ENCODE results near the gene FAM78A. TPM values are rescaled to one million over a fixed set of nuclear protein-coding genes. Genes with fewer than 3 reads are reported as not detected.

FAM78A gene
- total and polyA plus RNA-seq, 2 of the 8 experiments (the other 6 are each of a cell fraction or from before 2014, with no cell fraction given), result 3.1 TPM

- FAIRE-seq, result no peak
- POLR2A ChIA-PET (ENCODE audit: partially characterized antibody), result no interaction called here
- H2AFZ ChIP-seq (ENCODE audit: low read length), result no peak overlapping the region
These were observed 34.7 kb upstream of the FAM78A start for GRCh38 chr9:131310833-131311554.

More at GRCh38 chr9:131310833-131311554, 34.7 kb upstream of the FAM78A start:
- Histone ChIP-seq H3K27me3 (replicated peaks in 1 of 4; ENCODE audit: control insufficient read depth in 3 of 4, extremely low read depth in 1 of 4, insufficient read depth in 3 of 4, low read length in 3 of 4) (no peaks in the 10 kb centered on the region), H3K79me2 (ENCODE audit: control insufficient read depth in 1 of 2, insufficient read depth in 2 of 2, low read length in 2 of 2) (no peaks in the 10 kb centered on the region), H3K79me1 (ENCODE audit: low read depth, low read length) (no peaks in the 10 kb centered on the region), H3K4ac (replicated peaks; ENCODE audit: insufficient read length, low read depth, low read length) (peak overlapping the region; percentile 21), H3K4me3 (ENCODE audit: extremely low read depth in 1 of 4, insufficient read depth in 2 of 4, low read depth in 3 of 4, low read length in 4 of 4) (no peak overlapping the region), H3K14ac (ENCODE audit: insufficient read length) (no peak overlapping the region), H3K4me1 (replicated peaks in 1 of 4; ENCODE audit: control insufficient read depth in 3 of 4, insufficient read depth in 4 of 4, low read length in 3 of 4) (no peaks in the 10 kb centered on the region), H3K27ac (ENCODE audit: low read depth, low read length) (no peak overlapping the region; the same call in 1 of the 2 replicates), H2AK5ac (ENCODE audit: low read depth, low read length) (no peak overlapping the region), H3K4me2 (ENCODE audit: insufficient read depth in 1 of 2, low read depth in 2 of 2, low read length in 2 of 2) (no peak overlapping the region), H3K9ac (replicated peaks in 1 of 4; ENCODE audit: extremely low read depth in 1 of 4, low read depth in 3 of 4, low read length in 3 of 4) (no peak overlapping the region), H3K23ac (ENCODE audit: insufficient read length) (no peak overlapping the region), H2BK15ac (ENCODE audit: low read length) (no peak overlapping the region), H4K91ac (replicated peaks; ENCODE audit: insufficient read length, low read length) (peak overlapping the region; percentile 56), H3K18ac (ENCODE audit: extremely low read depth, low read length) (peak overlapping the region; percentile 6; the same call in 1 of the 2 replicates), H3K23me2 (ENCODE audit: low read depth, low read length) (no peaks in the 10 kb centered on the region), H2BK20ac (ENCODE audit: low read length) (no peak overlapping the region), H3K9me3 (ENCODE audit: insufficient read depth in 2 of 2, low read depth in 1 of 2, low read length in 1 of 2) (no peaks in the 10 kb centered on the region), H4K5ac (ENCODE audit: insufficient read length, low read depth, low read length) (no peak overlapping the region), H3K56ac (replicated peaks; ENCODE audit: insufficient read length, low read depth, low read length) (no peak overlapping the region), H2BK12ac (ENCODE audit: low read depth, low read length) (peak overlapping the region; percentile 27; the same call in 1 of the 2 replicates), H2BK5ac (ENCODE audit: low read depth, low read length) (no peak overlapping the region), H4K8ac (ENCODE audit: extremely low read depth, insufficient read depth, low read length) (0 out of 2 replicates have a peak overlapping the region, but pooled peaks have one; percentile 8), H2BK120ac (replicated peaks; ENCODE audit: low read depth, low read length) (no peak overlapping the region), H4K20me1 (replicated peaks in 1 of 2; ENCODE audit: control insufficient read depth in 1 of 2, insufficient read depth in 2 of 2, low read length in 2 of 2) (no peaks in the 10 kb centered on the region), H3K36me3 (ENCODE audit: control insufficient read depth in 2 of 4, insufficient read depth in 4 of 4, low read length in 3 of 4) (no peaks in the 10 kb centered on the region)
- peak in 1 of 3 experiments; percentile 30; a peak in 2 of 4 replicates for TF ChIP-seq CTCF (IDR thresholded peaks at IDR 0.05; ENCODE audit: control extremely low read depth in 1 of 3, insufficient read depth in 1 of 3, low read depth in 1 of 3, low read length in 3 of 3)
- no peak for TF ChIP-seq CTBP2 (IDR thresholded peaks at IDR 0.05; ENCODE audit: borderline replicate concordance, insufficient read depth, insufficient read length, low read length)
- no peak for DNase-seq (ENCODE audit: low read depth in 1 of 2, low spot score in 2 of 2)
- 82% methylated on average over 20 of the region's 20 CpGs; no CpG with 5 or more reads in 1 of the 2 experiments for WGBS, 2 experiments (ENCODE audit: extremely low coverage in 1 of 2, insufficient coverage in 1 of 2, insufficient read length in 1 of 2, insufficient replicate concordance in 2 of 2, low coverage in 1 of 2, low lambda C conversion rate in 2 of 2, missing lambda C conversion rate in 1 of 2)
- CTCF ChIA-PET (ENCODE audit: partially characterized antibody), result interaction anchor here (0.7 to 2.2 kb wide), 4 partner anchors 25 to 1591 kb away, joined by 3 to 5 read pairs (median 4); no protein-coding TSS in a partner anchor

Data from H1 (cell line).